Body of pancreas (tissue), 4 donors: ENCODE results near the gene MAPK8.

ENCODE experiments used
- CTCF ChIP-seq, 7 experiments: fragments of 450-650 bp in 4 of 7; fragments of 200-600 bp in 3 of 7; sonication (generic) in 3 of 7; IDR thresholded peaks; one replicate each; pipeline ENCODE4 v1.5.1; 2016 to 2019; ENCODE audit warnings: antibody characterized with exemption in 7 of 7
- POLR2A ChIP-seq, 3 donors: fragments of 450-650 bp; IDR thresholded peaks; one replicate each; pipeline ENCODE4 v1.6.1; 2016; ENCODE audit warnings: antibody characterized with exemption in 3 of 3, mild to moderate bottlenecking in 2 of 3

- TF ChIP-seq POLR2A (IDR thresholded peaks at IDR 0.05) (no peak), CTCF (IDR thresholded peaks at IDR 0.05) (no peak)
Measured at GRCh38 chr10:48369501-48369900, 63.0 kb downstream of the MAPK8 start.
